Astrocyte of the spinal cord (primary cell): ENCODE measurements around the gene SLC12A4.
"Not testable (repeated sequence)": the region's sequence is repeated elsewhere in the genome, so short reads cannot be mapped to it uniquely, and the experiment has no call there.

Experiments used
- DNase-seq: peaks from one replicate; pipeline ENCODE4 v3.0.0; 2011; ENCODE audit warnings: low read depth, low spot score
- H3K4me3 ChIP-seq: 2 replicates; pipeline ENCODE4 v1.5.1; 2011; ENCODE audit warnings: low read depth, mild to moderate bottlenecking, low read length, moderate library complexity
- CTCF ChIP-seq: IDR thresholded peaks from 2 replicates; pipeline ENCODE4 v1.5.1; 2012; ENCODE audit warnings: low read depth, mild to moderate bottlenecking, low read length, inconsistent platforms
- in situ Hi-C: cut with HindIII; loops from 2 replicates; pipeline ENCODE4 v1.10.0; 2017; ENCODE audit warnings: low sequenced_read_pairs

The SLC12A4 gene

GRCh38 chr16:67975321-67976105, 7.1 kb upstream of the SLC12A4 start:
- no peak for TF ChIP-seq CTCF
- in situ Hi-C loops = no loop called here
- no peak for DNase-seq
- H3K4me3 ChIP-seq = no peak overlapping the region

- DNase-seq, in situ Hi-C loops, H3K4me3 ChIP-seq: not testable (repeated sequence)
Measured at GRCh38 chr16:67972285-67972684, 3.8 kb upstream of the SLC12A4 start.

- TF ChIP-seq CTCF = no peak
- no peak overlapping the region for H3K4me3 ChIP-seq
- in situ Hi-C loops = no loop called here
- no peak for DNase-seq
Measured at GRCh38 chr16:67971111-67971510, 2.7 kb upstream of the SLC12A4 start.

GRCh38 chr16:67969254-67970039, 1.0 kb upstream of the SLC12A4 start:
- peak; percentile 11 for DNase-seq
- TF ChIP-seq CTCF = no peak
- in situ Hi-C loops = no loop called here
- peak overlapping the region; percentile 92 for H3K4me3 ChIP-seq

- no peak for TF ChIP-seq CTCF
- peak overlapping the region; percentile 92 for H3K4me3 ChIP-seq
- no peak for DNase-seq
- in situ Hi-C loops = no loop called here
Measured at GRCh38 chr16:67967958-67968399, 458 bp downstream of the SLC12A4 start.

- H3K4me3 ChIP-seq = peak overlapping the region; percentile 92
- no peak for TF ChIP-seq CTCF
- no peak for DNase-seq
- in situ Hi-C loops = no loop called here
Measured at GRCh38 chr16:67967183-67967957, 1.1 kb downstream of the SLC12A4 start.
